Natural killer cell (primary cell): ENCODE data around the gene PIP5K1B. TPM values are rescaled to one million over a fixed set of nuclear protein-coding genes. Genes with fewer than 3 reads are reported as not detected.

Experiments used
- ATAC-seq, 3 donors: fragments of 150-1000 bp in 2 of 3; fragments of 200-7000 bp in 1 of 3; cut with Tn5 transposase; 1 replicate in 1 of 3; 2 replicates in 2 of 3; pipeline ENCODE4 v1.10.0; 2021; ENCODE audit warnings: mild to moderate bottlenecking in 2 of 3, moderate library complexity in 2 of 3
- DNase-seq, 2 donors: peaks; one replicate each; pipeline versions ENCODE4 v3.0.0 to v3.0.0-alpha.2; 2013 to 2021; ENCODE audit warnings: mixed read lengths in 1 of 2
- H3K27ac ChIP-seq: one replicate; pipeline ENCODE4 v1.5.1; 2013; ENCODE audit warnings: mild to moderate bottlenecking, low read length
- H3K27me3 ChIP-seq: one replicate; pipeline ENCODE4 v1.6.1; 2013; ENCODE audit warnings: low read length; ENCODE audit not compliant: control insufficient read depth, insufficient read depth
- H3K36me3 ChIP-seq: one replicate; pipeline ENCODE4 v1.6.1; 2013; ENCODE audit warnings: low read length; ENCODE audit not compliant: control insufficient read depth, insufficient read depth
- H3K4me1 ChIP-seq: one replicate; pipeline ENCODE4 v1.6.1; 2013; ENCODE audit warnings: low read length; ENCODE audit not compliant: control insufficient read depth, insufficient read depth
- H3K4me3 ChIP-seq: one replicate; pipeline ENCODE4 v1.5.1; 2013; ENCODE audit warnings: low read length
- H3K9me3 ChIP-seq: one replicate; pipeline ENCODE4 v1.6.1; 2013; ENCODE audit warnings: low read length; ENCODE audit not compliant: control insufficient read depth, insufficient read depth
- H3K27ac Mint-ChIP-seq, 2 donors: one replicate each; pipeline ENCODE4 v1.8.0; 2022; ENCODE audit warnings: mild to moderate bottlenecking in 2 of 2, mixed read lengths in 2 of 2, moderate library complexity in 1 of 2
- H3K27me3 Mint-ChIP-seq, 2 donors: one replicate each; pipeline ENCODE4 v1.8.0; 2022; ENCODE audit warnings: low read depth in 2 of 2, mixed read lengths in 2 of 2
- H3K36me3 Mint-ChIP-seq: one replicate; pipeline ENCODE4 v1.8.0; 2022; ENCODE audit warnings: mixed read lengths
- H3K4me1 Mint-ChIP-seq, 2 donors: one replicate each; pipeline ENCODE4 v1.8.0; 2022; ENCODE audit warnings: mixed read lengths in 2 of 2
- H3K4me3 Mint-ChIP-seq: one replicate; pipeline ENCODE4 v1.8.0; 2022; ENCODE audit warnings: mild to moderate bottlenecking, moderate library complexity, mixed read lengths
- H3K9me3 Mint-ChIP-seq, 2 donors: one replicate each; pipeline ENCODE4 v1.8.0; 2022; ENCODE audit warnings: mixed read lengths in 2 of 2
- WGBS: methylation state at CpG from one replicate; pipeline ENCODE4 v1.1.7; 2013; ENCODE audit warnings: missing lambda C conversion rate; ENCODE audit not compliant: insufficient coverage; 5-methylcytosine and 5-hydroxymethylcytosine counted together
- intact Hi-C: fragments of 100-400 bp; cut with micrococcal nuclease; formaldehyde crosslinking; loops from one replicate; pipeline ENCODE4 v1.14.2; 2022
- total RNA-seq, 4 donors: library from RNA; stranded (reverse); fragments of 120-200 nt in 1 of 4; gene quantifications; one replicate each; pipeline versions ENCODE4 v1.2.3 to v1.2.4, GENCODE V29; 2013 to 2022
- TF ChIP-seq, protein P1 (sequence below): fragments of 200-600 bp; IDR thresholded peaks from one replicate; pipeline ENCODE4 v1.8.0; 2022; ENCODE audit warnings: antibody characterized with exemption

PIP5K1B gene
- total RNA-seq, 3 donors from 2014 or later (not counting 1 experiment from before 2014, with no cell fraction given) = 0.73 to 3.4 (median 1.3) TPM

DNA sequence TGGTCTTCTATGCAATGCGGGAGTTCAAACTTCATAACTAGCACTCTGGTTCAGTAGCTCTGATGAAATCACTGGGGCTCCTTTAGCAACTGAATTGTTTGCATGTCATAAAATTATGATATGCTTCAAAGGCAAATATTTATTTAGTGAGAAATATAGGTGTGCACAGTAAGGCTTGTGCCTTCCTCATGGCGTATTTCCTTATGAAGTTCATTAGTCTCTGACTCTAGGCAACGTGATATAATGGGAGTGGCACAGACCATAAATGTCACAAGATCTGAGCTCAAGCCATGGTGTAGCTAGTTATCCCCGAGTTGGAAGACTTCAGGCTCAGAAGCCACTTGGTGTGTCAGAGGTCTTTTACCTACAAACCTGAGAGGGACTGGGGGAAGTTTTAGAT is 35.5 kb downstream of the PIP5K1B start:
- Histone ChIP-seq H3K36me3 (no peaks in the 10 kb centered on the region), H3K9me3 (no peaks in the 10 kb centered on the region), H3K27me3 (no peaks in the 10 kb centered on the region), H3K4me1 (no peaks in the 10 kb centered on the region), H3K4me3 (no peak overlapping the region), H3K27ac (no peak overlapping the region)
- intact Hi-C loops = no loop called here
- Mint-ChIP-seq H3K36me3 (no peaks in the 10 kb centered on the region), H3K4me1 (no peaks in the 10 kb centered on the region), H3K9me3 (no peaks in the 10 kb centered on the region), H3K27ac (no peak overlapping the region), H3K27me3 (peaks cover 13 to 25% of the 10 kb centered on the region in 2 donors), H3K4me3 (no peak overlapping the region)
- DNase-seq (no peak), ATAC-seq (no peak)
- whole genome bisulfite sequencing = 84% methylated on average over 4 of the region's 4 CpGs
- TF ChIP-seq, protein P1, sequence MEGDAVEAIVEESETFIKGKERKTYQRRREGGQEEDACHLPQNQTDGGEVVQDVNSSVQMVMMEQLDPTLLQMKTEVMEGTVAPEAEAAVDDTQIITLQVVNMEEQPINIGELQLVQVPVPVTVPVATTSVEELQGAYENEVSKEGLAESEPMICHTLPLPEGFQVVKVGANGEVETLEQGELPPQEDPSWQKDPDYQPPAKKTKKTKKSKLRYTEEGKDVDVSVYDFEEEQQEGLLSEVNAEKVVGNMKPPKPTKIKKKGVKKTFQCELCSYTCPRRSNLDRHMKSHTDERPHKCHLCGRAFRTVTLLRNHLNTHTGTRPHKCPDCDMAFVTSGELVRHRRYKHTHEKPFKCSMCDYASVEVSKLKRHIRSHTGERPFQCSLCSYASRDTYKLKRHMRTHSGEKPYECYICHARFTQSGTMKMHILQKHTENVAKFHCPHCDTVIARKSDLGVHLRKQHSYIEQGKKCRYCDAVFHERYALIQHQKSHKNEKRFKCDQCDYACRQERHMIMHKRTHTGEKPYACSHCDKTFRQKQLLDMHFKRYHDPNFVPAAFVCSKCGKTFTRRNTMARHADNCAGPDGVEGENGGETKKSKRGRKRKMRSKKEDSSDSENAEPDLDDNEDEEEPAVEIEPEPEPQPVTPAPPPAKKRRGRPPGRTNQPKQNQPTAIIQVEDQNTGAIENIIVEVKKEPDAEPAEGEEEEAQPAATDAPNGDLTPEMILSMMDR = no peak

DNA sequence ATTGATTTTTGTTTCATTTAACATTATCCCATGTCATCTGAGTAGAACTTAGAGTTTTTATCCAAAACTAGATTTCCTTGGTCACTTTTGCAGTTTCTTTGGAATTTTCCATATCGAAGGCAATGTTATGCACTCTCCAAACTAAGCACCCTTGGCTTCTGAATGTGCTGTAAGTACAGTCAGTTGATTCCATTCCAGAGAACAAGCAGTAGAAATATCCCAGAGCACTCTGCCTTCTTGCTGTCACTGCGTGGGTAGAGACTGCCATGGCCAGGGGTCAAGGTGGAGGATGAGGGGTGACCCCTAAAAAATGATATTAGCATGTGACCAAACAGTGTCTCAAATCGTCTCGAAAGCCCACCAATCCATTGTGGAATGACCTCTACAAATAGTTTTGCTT is 36.2 kb downstream of the PIP5K1B start:
- 88% methylated on average over 4 of the region's 4 CpGs for WGBS
- H3K4me3 ChIP-seq = no peak overlapping the region

DNA sequence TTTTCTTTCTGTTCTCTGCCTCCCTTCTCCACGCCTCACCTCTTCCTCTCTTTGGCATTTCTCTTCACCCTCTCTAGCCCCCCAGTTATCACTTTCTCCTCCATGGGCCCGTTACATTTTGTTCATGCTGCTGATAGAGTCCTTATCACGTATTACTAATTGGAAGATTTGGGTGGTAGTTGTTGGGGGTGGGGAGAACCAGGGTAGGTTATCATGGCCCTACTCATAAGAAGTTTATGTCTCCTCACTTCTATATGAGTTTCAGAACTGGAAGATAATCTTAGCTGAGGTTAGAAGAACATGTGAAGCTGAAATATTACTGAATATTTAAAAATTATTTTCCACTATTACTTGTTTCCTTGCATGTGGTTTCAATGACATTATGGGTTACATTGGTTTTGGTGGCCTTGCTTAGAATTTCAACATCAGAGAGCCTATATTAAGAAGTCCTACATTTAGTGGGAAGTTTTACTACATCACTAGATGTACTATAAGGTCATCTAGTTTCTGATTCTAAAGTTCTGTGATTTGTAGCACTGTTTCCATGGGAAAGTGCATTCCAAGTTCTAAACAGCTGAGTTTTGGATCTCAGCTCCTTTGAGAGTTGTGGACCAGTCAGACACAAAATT is 36.8 kb downstream of the PIP5K1B start:
- Histone ChIP-seq H3K4me1 (no peaks in the 10 kb centered on the region), H3K27ac (no peak overlapping the region), H3K9me3 (no peaks in the 10 kb centered on the region), H3K4me3 (no peak overlapping the region), H3K27me3 (no peaks in the 10 kb centered on the region), H3K36me3 (no peaks in the 10 kb centered on the region)
- no peaks in the 10 kb centered on the region for H3K4me1 Mint-ChIP-seq
- intact Hi-C loops = no loop called here
- 88% methylated on average over 2 of the region's 3 CpGs for WGBS
- H3K4me3 Mint-ChIP-seq = no peak overlapping the region
- no peaks in the 10 kb centered on the region for H3K9me3 Mint-ChIP-seq
- H3K27me3 Mint-ChIP-seq = peaks cover 7 to 25% of the 10 kb centered on the region in 2 donors
- DNase-seq = no peak
- TF ChIP-seq, protein P1 = no peak
- no peaks in the 10 kb centered on the region for H3K36me3 Mint-ChIP-seq
- no peak for ATAC-seq
- no peak overlapping the region for H3K27ac Mint-ChIP-seq

More for the DNA sequence above, 36.2 kb downstream of the PIP5K1B start:
- DNase-seq (no peak), ATAC-seq (no peak)
- Histone ChIP-seq H3K36me3 (no peaks in the 10 kb centered on the region), H3K27ac (no peak overlapping the region), H3K27me3 (no peaks in the 10 kb centered on the region), H3K4me1 (no peaks in the 10 kb centered on the region), H3K9me3 (no peaks in the 10 kb centered on the region)
- peaks cover 8 to 25% of the 10 kb centered on the region in 2 donors for H3K27me3 Mint-ChIP-seq
- no peak overlapping the region for H3K4me3 Mint-ChIP-seq
- no peaks in the 10 kb centered on the region for H3K9me3 Mint-ChIP-seq
- H3K4me1 Mint-ChIP-seq = no peaks in the 10 kb centered on the region
- no peak overlapping the region for H3K27ac Mint-ChIP-seq
- no peaks in the 10 kb centered on the region for H3K36me3 Mint-ChIP-seq
- TF ChIP-seq, protein P1 = no peak
- intact Hi-C loops = no loop called here

DNA sequence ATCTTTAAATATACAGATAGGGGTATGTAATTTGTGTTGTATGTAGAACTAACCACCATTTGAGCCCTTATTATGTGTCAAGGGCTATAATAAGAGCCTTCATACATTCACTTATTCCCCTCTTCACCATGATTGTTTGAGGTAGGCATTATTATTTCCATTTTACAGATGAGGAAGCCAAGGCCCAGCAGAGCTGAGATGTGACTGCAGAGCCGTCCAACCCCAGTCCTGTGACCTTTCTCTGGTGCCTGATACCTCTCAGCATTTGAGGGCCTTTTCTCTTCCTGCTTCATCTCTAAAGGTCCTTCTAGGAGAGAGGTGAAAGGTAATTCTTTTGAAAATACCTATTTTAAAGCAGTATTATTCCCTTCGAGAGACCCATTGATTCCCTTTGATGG is 37.3 kb downstream of the PIP5K1B start:
- Mint-ChIP-seq H3K4me3 (no peak overlapping the region), H3K27me3 (peaks cover 5 to 22% of the 10 kb centered on the region in 2 donors), H3K36me3 (no peaks in the 10 kb centered on the region), H3K27ac (no peak overlapping the region), H3K4me1 (no peaks in the 10 kb centered on the region), H3K9me3 (no peaks in the 10 kb centered on the region)
- Histone ChIP-seq H3K27me3 (no peaks in the 10 kb centered on the region), H3K4me3 (no peak overlapping the region), H3K4me1 (no peaks in the 10 kb centered on the region), H3K9me3 (no peaks in the 10 kb centered on the region), H3K27ac (no peak overlapping the region), H3K36me3 (no peaks in the 10 kb centered on the region)
- 100% methylated on average over 2 of the region's 2 CpGs for WGBS
- intact Hi-C loops = no loop called here
- ATAC-seq (no peak), DNase-seq (no peak)
- TF ChIP-seq, protein P1 = no peak
